HCT116 (cell line): ENCODE data around the gene DYNC2I2. TPM values are rescaled to one million over a fixed set of nuclear protein-coding genes. Genes with fewer than 3 reads are reported as not detected.
A peak's percentile ranks its signal among the peaks of the same experiment; 100 is the strongest.

Experiments
- ATAC-seq: fragments of 200-7000 bp; cut with Tn5 transposase; 2 replicates; pipeline ENCODE4 v1.9.1; 2020; ENCODE audit warnings: mild to moderate bottlenecking, moderate library complexity
- BruUV-seq: library from RNA; stranded (reverse); fragments of 400-500 nt; replicated peaks from 2 replicates; lab custom pipeline; 2021; lab: Mats Ljungman, UMichigan
- CTCF ChIA-PET: fragments of 300-600 bp; sonication (Branson Sonifier 250); formaldehyde crosslinking; loops from one replicate; lab custom pipeline; 2021; ENCODE audit warnings: antibody characterized with exemption; lab: Charles Lee
- POLR2A ChIA-PET: fragments of 300-600, 350-600 bp; sonication (Branson Sonifier 250); formaldehyde crosslinking; loops from one replicate; lab custom pipeline; 2021; ENCODE audit warnings: antibody characterized with exemption; lab: Charles Lee
- RAD21 ChIA-PET, 2 experiments: fragments of 300-600 bp; sonication (Branson Sonifier 250); formaldehyde crosslinking; loops; one replicate each; lab custom pipeline; 2023; ENCODE audit warnings: low total read pairs in 2 of 2; ENCODE audit not compliant: uncharacterized antibody in 2 of 2, unreplicated experiment in 2 of 2, low non-redundant PET in 1 of 2; lab: Charles Lee
- DNase-seq: peaks from one replicate; pipeline ENCODE4 v3.0.0-alpha.2; 2010; ENCODE audit warnings: low read depth, low spot score
- H2AFZ ChIP-seq: fragments of 200-600 bp; shearing (Covaris generic), sonication (generic); 2 replicates; pipeline ENCODE4 v1.6.1; 2017; ENCODE audit warnings: low read depth, mixed run types, mixed read lengths, antibody characterized with exemption, low read length; ENCODE audit not compliant: poor library complexity, severe bottlenecking
- H3K27ac ChIP-seq: 2 replicates; pipeline ENCODE4 v1.5.1; 2012; ENCODE audit warnings: low read depth, low read length
- H3K27me3 ChIP-seq: fragments of 200-600 bp; sonication (generic); 2 replicates; pipeline ENCODE4 v1.6.1; 2016; ENCODE audit warnings: mixed run types, low read length, mixed read lengths; ENCODE audit not compliant: insufficient read depth
- H3K36me3 ChIP-seq, 2 experiments: fragments of 200-500 bp in 1 of 2; fragments of 200-600 bp in 1 of 2; sonication (Bioruptor generic) in 1 of 2; sonication (generic) in 1 of 2; 2 replicates each; pipeline versions ENCODE4 v1.5.1 to v1.6.1; 2014 to 2016; ENCODE audit warnings: low read length in 2 of 2, inconsistent platforms in 1 of 2, mixed read lengths in 1 of 2, mixed run types in 1 of 2; ENCODE audit not compliant: insufficient read depth in 2 of 2, control insufficient read depth in 1 of 2
- H3K4me1 ChIP-seq, 2 experiments: fragments of 200-600 bp in 1 of 2; sonication (generic) in 1 of 2; 2 replicates each; pipeline versions ENCODE4 v1.5.1 to v1.6.1; 2012 to 2017; ENCODE audit warnings: low read length in 2 of 2, inconsistent platforms in 1 of 2, mild to moderate bottlenecking in 1 of 2, mixed read lengths in 1 of 2, mixed run types in 1 of 2, moderate library complexity in 1 of 2; ENCODE audit not compliant: insufficient read depth in 2 of 2, control insufficient read depth in 1 of 2
- H3K4me2 ChIP-seq: fragments of 200-600 bp; sonication (generic); 2 replicates; pipeline ENCODE4 v1.6.1; 2017; ENCODE audit warnings: mixed run types, low read length, mixed read lengths
- H3K4me3 ChIP-seq, 2 experiments: fragments of 200-600 bp in 1 of 2; sonication (generic) in 1 of 2; replicated peaks in 1 of 2; 2 replicates each; pipeline ENCODE4 v1.5.1; 2011 to 2016; ENCODE audit warnings: low read length in 2 of 2, control low read depth in 1 of 2, low read depth in 1 of 2, mild to moderate bottlenecking in 1 of 2, mixed read lengths in 1 of 2, mixed run types in 1 of 2
- H3K79me2 ChIP-seq: fragments of 200-600 bp; sonication (generic); 2 replicates; pipeline ENCODE4 v1.6.1; 2017; ENCODE audit warnings: mild to moderate bottlenecking, mixed run types, low read length, moderate library complexity, mixed read lengths; ENCODE audit not compliant: insufficient read depth
- H3K9ac ChIP-seq: fragments of 200-600 bp; sonication (generic); 2 replicates; pipeline ENCODE4 v1.6.1; 2016; ENCODE audit warnings: low read length, mixed read lengths
- H3K9me2 ChIP-seq: fragments of 200-600 bp; sonication (generic), shearing (Covaris generic); 2 replicates; pipeline ENCODE4 v1.6.1; 2017; ENCODE audit warnings: mixed run types, mild to moderate bottlenecking, moderate library complexity; ENCODE audit not compliant: insufficient read depth
- H3K9me3 ChIP-seq, 2 experiments: fragments of 200-500 bp in 1 of 2; fragments of 200-600 bp in 1 of 2; sonication (Bioruptor generic) in 1 of 2; sonication (generic) in 1 of 2; 2 replicates each; pipeline ENCODE4 v1.6.1; 2014 to 2017; ENCODE audit warnings: low read length in 2 of 2, mixed read lengths in 2 of 2, inconsistent platforms in 1 of 2, low read depth in 1 of 2, mild to moderate bottlenecking in 1 of 2, mixed run types in 1 of 2, moderate library complexity in 1 of 2; ENCODE audit not compliant: control insufficient read depth in 1 of 2, insufficient read depth in 1 of 2
- H4K20me1 ChIP-seq: fragments of 200-600 bp; sonication (generic), shearing (Covaris generic); 2 replicates; pipeline ENCODE4 v1.6.1; 2017; ENCODE audit warnings: mixed run types, mild to moderate bottlenecking, moderate library complexity; ENCODE audit not compliant: insufficient read depth
- CEBPB ChIP-seq: IDR thresholded peaks from 2 replicates; pipeline ENCODE4 v1.6.1; 2012; ENCODE audit warnings: low read depth
- EGR1 ChIP-seq: IDR thresholded peaks from 2 replicates; pipeline ENCODE4 v1.6.1; 2012; ENCODE audit warnings: low read depth
- EZH2 ChIP-seq: fragments of 200-600 bp; sonication (generic); IDR thresholded peaks from 2 replicates; pipeline ENCODE4 v1.6.1; 2017; ENCODE audit warnings: antibody characterized with exemption, mixed run types
- FOSL1 ChIP-seq: IDR thresholded peaks from 2 replicates; pipeline ENCODE4 v1.6.1; 2012; ENCODE audit warnings: low read depth
- POLR2A ChIP-seq: IDR thresholded peaks from 2 replicates; pipeline ENCODE4 v1.7.0; 2011; ENCODE audit warnings: borderline replicate concordance; ENCODE audit not compliant: insufficient read depth, insufficient read length; ENCODE audit errors: extremely low read depth
- REST ChIP-seq: IDR thresholded peaks from 2 replicates; pipeline ENCODE4 v1.6.1; 2012; ENCODE audit warnings: low read depth
- TCF7L2 ChIP-seq: IDR thresholded peaks from 2 replicates; pipeline ENCODE4 v1.7.0; 2011; ENCODE audit warnings: borderline replicate concordance, inconsistent platforms; ENCODE audit not compliant: insufficient read depth, insufficient read length; ENCODE audit errors: extremely low read depth
- ZNF274 ChIP-seq: fragments of 200-500 bp; sonication (Bioruptor generic); IDR thresholded peaks from 2 replicates; pipeline ENCODE4 v1.6.1; 2014; ENCODE audit warnings: mild to moderate bottlenecking, low read depth, low read length, inconsistent platforms
- intact Hi-C: fragments of 100-400 bp; cut with micrococcal nuclease; formaldehyde crosslinking; loops from 2 replicates; pipeline ENCODE4 v1.10.0; 2022
- total RNA-seq: library from RNA; stranded (reverse); gene quantifications from one replicate; pipeline ENCODE4 v1.2.1, GENCODE V29; 2021; ENCODE audit not compliant: unreplicated experiment
- TF ChIP-seq, protein P1 (sequence below): IDR thresholded peaks from 2 replicates; pipeline ENCODE4 v1.6.1; 2012
- TF ChIP-seq, protein P2 (sequence below), 3 experiments: fragments of 200-600 bp in 1 of 3; sonication (generic) in 1 of 3; IDR thresholded peaks in 2 of 3; conservative IDR thresholded peaks in 1 of 3; 2 replicates each; pipeline ENCODE4 v1.5.1; 2012 to 2017; ENCODE audit warnings: low read depth in 2 of 3, low read length in 2 of 3, antibody characterized with exemption in 1 of 3, borderline replicate concordance in 1 of 3, control low read depth in 1 of 3, mild to moderate bottlenecking in 1 of 3, mixed read lengths in 1 of 3, mixed run types in 1 of 3, moderate library complexity in 1 of 3; ENCODE audit not compliant: insufficient read depth in 1 of 3

Gene DYNC2I2
- total RNA-seq, 1 experiment from 2014 or later, result 155 TPM

- peaks cover 17 to 43% of the 10 kb centered on the region in 2 experiments for H3K36me3 ChIP-seq
- peak overlapping the region; percentile 18; the same call in 1 of the 2 replicates for H3K27ac ChIP-seq
- ATAC-seq, result no peak
- no peaks in the 10 kb centered on the region for H4K20me1 ChIP-seq
- ChIA-PET POLR2A (no interaction called here), RAD21 (no interaction called here), CTCF (interaction anchor here (0.6 kb wide), 1 partner anchor 338 kb away, joined by 3 read pairs; no protein-coding TSS in a partner anchor)
- no peaks in the 10 kb centered on the region for H3K27me3 ChIP-seq
- intact Hi-C loops, result no loop called here
- no peak overlapping the region for H3K4me2 ChIP-seq
- peaks cover 18 to 34% of the 10 kb centered on the region in 2 experiments for H3K4me1 ChIP-seq
- no peak overlapping the region for H3K4me3 ChIP-seq
- TF ChIP-seq POLR2A, result no peak
- TF ChIP-seq EGR1, result no peak
- TF ChIP-seq CEBPB, result no peak
- no peak for TF ChIP-seq EZH2
- TF ChIP-seq ZNF274, result no peak
- TF ChIP-seq, protein P1, sequence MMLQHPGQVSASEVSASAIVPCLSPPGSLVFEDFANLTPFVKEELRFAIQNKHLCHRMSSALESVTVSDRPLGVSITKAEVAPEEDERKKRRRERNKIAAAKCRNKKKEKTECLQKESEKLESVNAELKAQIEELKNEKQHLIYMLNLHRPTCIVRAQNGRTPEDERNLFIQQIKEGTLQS, result no peak
- TF ChIP-seq FOSL1, result no peak
- TF ChIP-seq, protein P2, sequence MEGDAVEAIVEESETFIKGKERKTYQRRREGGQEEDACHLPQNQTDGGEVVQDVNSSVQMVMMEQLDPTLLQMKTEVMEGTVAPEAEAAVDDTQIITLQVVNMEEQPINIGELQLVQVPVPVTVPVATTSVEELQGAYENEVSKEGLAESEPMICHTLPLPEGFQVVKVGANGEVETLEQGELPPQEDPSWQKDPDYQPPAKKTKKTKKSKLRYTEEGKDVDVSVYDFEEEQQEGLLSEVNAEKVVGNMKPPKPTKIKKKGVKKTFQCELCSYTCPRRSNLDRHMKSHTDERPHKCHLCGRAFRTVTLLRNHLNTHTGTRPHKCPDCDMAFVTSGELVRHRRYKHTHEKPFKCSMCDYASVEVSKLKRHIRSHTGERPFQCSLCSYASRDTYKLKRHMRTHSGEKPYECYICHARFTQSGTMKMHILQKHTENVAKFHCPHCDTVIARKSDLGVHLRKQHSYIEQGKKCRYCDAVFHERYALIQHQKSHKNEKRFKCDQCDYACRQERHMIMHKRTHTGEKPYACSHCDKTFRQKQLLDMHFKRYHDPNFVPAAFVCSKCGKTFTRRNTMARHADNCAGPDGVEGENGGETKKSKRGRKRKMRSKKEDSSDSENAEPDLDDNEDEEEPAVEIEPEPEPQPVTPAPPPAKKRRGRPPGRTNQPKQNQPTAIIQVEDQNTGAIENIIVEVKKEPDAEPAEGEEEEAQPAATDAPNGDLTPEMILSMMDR (IDR thresholded peaks at IDR 0.05 in 2 of 3, conservative IDR thresholded peaks at IDR 0.05 in 1 of 3; ENCODE audit: borderline replicate concordance in 1 of 3, insufficient read depth in 1 of 3, low read depth in 2 of 3, low read length in 2 of 3), result no peak
- TF ChIP-seq TCF7L2, result no peak
- TF ChIP-seq REST, result no peak
- TF ChIP-seq, all 23 proteins: peak for 0
- no peak overlapping the region for H3K9ac ChIP-seq
- no peaks in the 10 kb centered on the region for H3K9me2 ChIP-seq
- DNase-seq, result no peak
- no peak overlapping the region for H2AFZ ChIP-seq
- no peaks in the 10 kb centered on the region for H3K9me3 ChIP-seq
- BruUV-seq, result no TSS peak
- peaks cover 20% of the 10 kb centered on the region for H3K79me2 ChIP-seq
Observed at GRCh38 chr9:128631636-128632035, 25.0 kb downstream of the DYNC2I2 start.
